Vagina (tissue), 2 donors: ENCODE measurements around the gene TES. TPM values are rescaled to one million over a fixed set of nuclear protein-coding genes. Genes with fewer than 3 reads are reported as not detected.

Source experiments
- DNase-seq, 2 donors: peaks; one replicate each; pipeline ENCODE4 v3.0.0-alpha.2; 2017; ENCODE audit errors: extremely low spot score in 2 of 2
- H3K27ac ChIP-seq: fragments of 200-600 bp; sonication (generic); one replicate; pipeline ENCODE4 v1.5.1; 2019
- H3K27me3 ChIP-seq: fragments of 200-600 bp; sonication (generic); one replicate; pipeline ENCODE4 v1.5.1; 2019
- H3K36me3 ChIP-seq, 2 donors: fragments of 200-600 bp; sonication (generic); one replicate each; pipeline ENCODE4 v1.5.1; 2017 to 2019
- H3K4me1 ChIP-seq: fragments of 200-600 bp; sonication (generic); one replicate; pipeline ENCODE4 v1.5.1; 2019
- H3K4me3 ChIP-seq, 2 donors: fragments of 200-600 bp; sonication (generic); 1 replicate in 1 of 2; 2 replicates in 1 of 2; pipeline ENCODE4 v1.5.1; 2016 to 2019
- H3K9me3 ChIP-seq: fragments of 200-600 bp; sonication (generic); one replicate; pipeline ENCODE4 v1.5.1; 2019
- POLR2A ChIP-seq, 2 donors: fragments of 450-650 bp; IDR thresholded peaks; one replicate each; pipeline ENCODE4 v1.6.1; 2017; ENCODE audit warnings: antibody characterized with exemption in 2 of 2, mild to moderate bottlenecking in 2 of 2, moderate library complexity in 2 of 2
- POLR2AphosphoS5 ChIP-seq, 2 donors: sonication (generic); formaldehyde crosslinking; IDR thresholded peaks; one replicate each; pipeline ENCODE4 v1.9.0; 2017; ENCODE audit warnings: antibody characterized with exemption in 2 of 2, mild to moderate bottlenecking in 2 of 2, low read depth in 1 of 2; ENCODE audit not compliant: insufficient read depth in 1 of 2
- intact Hi-C: fragments of 100-400 bp; cut with DNase I; formaldehyde crosslinking; loops from one replicate; pipeline ENCODE4 v1.15.1; 2023
- total RNA-seq: library from RNA; depleted of rRNA; stranded (reverse); fragments of >200 nt; gene quantifications from one replicate; pipeline ENCODE4 v1.2.3, GENCODE V29; 2016
- TF ChIP-seq, protein P1 (sequence below), 3 experiments: fragments of 450-650 bp in 2 of 3; fragments of 200-600 bp in 1 of 3; sonication (generic) in 1 of 3; IDR thresholded peaks; one replicate each; pipeline ENCODE4 v1.5.1; 2017 to 2019; ENCODE audit warnings: antibody characterized with exemption in 3 of 3, mild to moderate bottlenecking in 2 of 3, moderate library complexity in 2 of 3

TES gene
- total RNA-seq, 1 donor from 2014 or later = 87.7 TPM

DNA sequence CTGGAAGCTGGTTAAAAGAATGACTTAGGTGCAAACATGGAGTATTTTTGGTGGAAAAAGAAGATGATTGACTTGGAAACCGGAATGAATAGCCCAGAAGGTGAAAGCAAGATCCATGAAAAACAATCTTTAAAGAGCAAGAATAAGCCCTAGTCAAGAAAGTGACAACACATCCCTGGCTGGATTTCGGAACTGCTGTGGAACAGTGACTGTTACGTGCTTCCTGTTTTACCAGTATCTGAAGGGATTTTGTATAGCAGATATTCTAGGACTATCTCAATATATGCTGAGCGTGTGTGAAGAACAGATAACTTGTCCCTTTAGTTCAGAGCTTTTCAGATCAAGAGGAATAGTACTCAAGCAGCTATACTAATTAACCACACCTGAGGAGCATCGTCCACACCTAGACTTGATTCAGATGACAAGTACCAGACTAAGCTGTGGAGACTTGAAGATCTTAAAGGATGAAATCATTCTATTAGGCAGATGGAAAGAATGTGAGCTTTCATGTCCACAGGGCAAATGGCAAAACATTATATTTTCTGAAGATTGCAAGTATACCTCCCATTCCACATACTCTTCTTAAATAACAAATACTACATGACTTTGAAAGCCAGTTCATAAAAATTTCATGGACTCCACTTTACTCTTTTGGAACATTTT is 11.5 kb upstream of the TES start:
- Histone ChIP-seq H3K36me3 (no peaks in the 10 kb centered on the region), H3K27me3 (no peaks in the 10 kb centered on the region), H3K4me1 (no peaks in the 10 kb centered on the region), H3K9me3 (no peaks in the 10 kb centered on the region), H3K27ac (no peak overlapping the region), H3K4me3 (no peak overlapping the region)
- intact Hi-C loops = no loop called here
- DNase-seq = no peak
- TF ChIP-seq, protein P1, sequence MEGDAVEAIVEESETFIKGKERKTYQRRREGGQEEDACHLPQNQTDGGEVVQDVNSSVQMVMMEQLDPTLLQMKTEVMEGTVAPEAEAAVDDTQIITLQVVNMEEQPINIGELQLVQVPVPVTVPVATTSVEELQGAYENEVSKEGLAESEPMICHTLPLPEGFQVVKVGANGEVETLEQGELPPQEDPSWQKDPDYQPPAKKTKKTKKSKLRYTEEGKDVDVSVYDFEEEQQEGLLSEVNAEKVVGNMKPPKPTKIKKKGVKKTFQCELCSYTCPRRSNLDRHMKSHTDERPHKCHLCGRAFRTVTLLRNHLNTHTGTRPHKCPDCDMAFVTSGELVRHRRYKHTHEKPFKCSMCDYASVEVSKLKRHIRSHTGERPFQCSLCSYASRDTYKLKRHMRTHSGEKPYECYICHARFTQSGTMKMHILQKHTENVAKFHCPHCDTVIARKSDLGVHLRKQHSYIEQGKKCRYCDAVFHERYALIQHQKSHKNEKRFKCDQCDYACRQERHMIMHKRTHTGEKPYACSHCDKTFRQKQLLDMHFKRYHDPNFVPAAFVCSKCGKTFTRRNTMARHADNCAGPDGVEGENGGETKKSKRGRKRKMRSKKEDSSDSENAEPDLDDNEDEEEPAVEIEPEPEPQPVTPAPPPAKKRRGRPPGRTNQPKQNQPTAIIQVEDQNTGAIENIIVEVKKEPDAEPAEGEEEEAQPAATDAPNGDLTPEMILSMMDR (IDR thresholded peaks at IDR 0.05) = no peak
- TF ChIP-seq POLR2A (IDR thresholded peaks at IDR 0.05) = no peak
- TF ChIP-seq POLR2AphosphoS5 (IDR thresholded peaks at IDR 0.05; ENCODE audit: insufficient read depth in 1 of 2, low read depth in 1 of 2) = no peak

DNA sequence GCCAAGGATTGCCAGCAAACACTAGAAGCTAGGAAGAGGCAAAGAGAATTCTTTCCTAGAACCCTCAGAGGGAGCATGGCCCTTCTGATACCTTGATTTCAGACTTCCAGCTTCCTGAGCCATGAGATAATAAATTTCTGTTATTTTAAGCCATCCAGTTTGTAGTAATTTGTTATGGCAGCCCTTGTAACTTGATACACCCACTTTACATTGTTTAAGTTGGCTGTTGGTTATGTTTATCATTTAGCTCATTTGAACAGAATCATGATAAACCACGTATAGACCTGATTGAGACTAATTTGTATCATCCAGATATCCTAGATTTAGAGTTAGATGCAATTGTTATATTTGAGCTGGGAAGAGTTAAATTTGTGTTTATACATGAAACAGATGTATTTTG is 9.4 kb upstream of the TES start:
- H3K36me3 ChIP-seq = no peaks in the 10 kb centered on the region
- no peak overlapping the region for H3K27ac ChIP-seq
- intact Hi-C loops = no loop called here
- H3K9me3 ChIP-seq = no peaks in the 10 kb centered on the region
- DNase-seq = no peak
- no peaks in the 10 kb centered on the region for H3K4me1 ChIP-seq
- H3K4me3 ChIP-seq = no peak overlapping the region
- no peak for TF ChIP-seq POLR2A (IDR thresholded peaks at IDR 0.05)
- no peak for TF ChIP-seq POLR2AphosphoS5 (IDR thresholded peaks at IDR 0.05; ENCODE audit: insufficient read depth in 1 of 2, low read depth in 1 of 2)
- TF ChIP-seq, protein P1 (IDR thresholded peaks at IDR 0.05) = no peak
- no peaks in the 10 kb centered on the region for H3K27me3 ChIP-seq

DNA sequence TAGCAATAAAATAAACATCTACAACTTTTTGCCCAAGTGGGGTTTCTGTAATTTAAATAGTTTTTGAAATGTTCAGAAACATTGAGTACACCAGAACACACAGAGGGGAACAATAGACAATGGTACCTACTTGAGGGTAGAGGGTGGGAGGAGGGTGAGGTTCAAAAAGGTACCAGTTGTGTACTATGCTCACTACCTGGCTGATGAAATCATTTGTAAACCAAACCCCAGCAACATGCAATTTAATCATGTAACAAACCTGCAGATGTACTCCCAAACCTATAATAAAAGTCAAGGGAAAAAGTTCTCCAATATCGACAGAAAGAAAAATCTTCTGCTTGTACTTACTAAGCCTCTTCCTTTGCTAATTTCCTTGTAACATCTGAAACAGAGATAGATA is 4.2 kb upstream of the TES start:
- Histone ChIP-seq H3K4me3 (no peak overlapping the region), H3K4me1 (no peaks in the 10 kb centered on the region), H3K27ac (no peak overlapping the region), H3K9me3 (no peaks in the 10 kb centered on the region), H3K27me3 (no peaks in the 10 kb centered on the region), H3K36me3 (no peaks in the 10 kb centered on the region)
- TF ChIP-seq, protein P1 (IDR thresholded peaks at IDR 0.05) = no peak
- TF ChIP-seq POLR2A (IDR thresholded peaks at IDR 0.05) (no peak), POLR2AphosphoS5 (IDR thresholded peaks at IDR 0.05; ENCODE audit: insufficient read depth in 1 of 2, low read depth in 1 of 2) (no peak)
- intact Hi-C loops = no loop called here
- DNase-seq = no peak

DNA sequence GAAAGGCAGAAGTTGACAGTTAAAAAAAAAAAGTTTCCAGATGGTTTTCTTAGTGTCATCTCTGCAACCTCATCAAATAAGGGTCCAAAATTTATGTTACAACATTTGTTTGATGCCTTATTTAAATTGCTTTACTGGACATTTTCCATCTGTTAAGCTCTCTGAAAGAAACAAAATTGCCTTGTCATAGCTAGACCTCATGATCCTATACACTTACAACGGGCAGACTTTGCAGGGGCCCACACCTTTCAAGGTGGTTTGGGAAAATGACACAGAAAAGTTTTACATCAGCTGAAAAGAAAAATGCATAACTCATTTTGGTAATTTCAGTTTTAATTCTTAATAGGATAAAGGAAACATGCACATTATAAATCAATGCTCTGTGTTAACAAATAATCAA is 1.4 kb upstream of the TES start:
- no peaks in the 10 kb centered on the region for H3K27me3 ChIP-seq
- H3K4me1 ChIP-seq = peaks cover 23% of the 10 kb centered on the region
- DNase-seq = no peak
- H3K36me3 ChIP-seq = no peaks in the 10 kb centered on the region
- H3K4me3 ChIP-seq = no peak overlapping the region
- intact Hi-C loops = no loop called here
- TF ChIP-seq POLR2A (IDR thresholded peaks at IDR 0.05) (no peak), POLR2AphosphoS5 (IDR thresholded peaks at IDR 0.05; ENCODE audit: insufficient read depth in 1 of 2, low read depth in 1 of 2) (no peak)
- TF ChIP-seq, protein P1 (IDR thresholded peaks at IDR 0.05) = no peak
- H3K27ac ChIP-seq = no peak overlapping the region
- no peaks in the 10 kb centered on the region for H3K9me3 ChIP-seq

DNA sequence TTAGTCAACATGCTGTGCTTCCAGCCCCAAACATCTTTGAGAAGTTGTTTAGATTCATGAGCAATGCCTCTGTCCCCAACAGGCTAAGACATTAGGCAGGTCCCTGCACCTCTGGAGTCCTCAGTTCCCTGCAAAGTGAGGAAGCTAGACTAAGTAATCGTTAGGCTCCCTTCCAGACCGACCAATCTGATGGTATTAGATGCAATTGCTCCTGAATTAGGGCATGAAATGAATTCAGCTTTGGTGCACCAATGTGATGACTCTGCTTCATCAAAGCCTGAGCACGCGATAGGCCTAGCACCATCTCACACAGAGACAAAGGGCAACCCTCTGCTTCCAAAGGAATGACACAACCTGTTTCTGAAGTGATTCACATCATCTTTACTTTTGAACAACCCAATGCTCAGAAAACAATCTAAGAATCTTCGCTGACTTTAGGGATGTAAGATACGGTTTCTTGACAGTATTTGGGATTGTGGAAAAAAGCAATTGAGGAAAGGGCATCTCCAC is 723 bp upstream of the TES start:
- no peak for DNase-seq
- Histone ChIP-seq H3K27me3 (no peaks in the 10 kb centered on the region), H3K36me3 (no peaks in the 10 kb centered on the region), H3K4me3 (peak overlapping the region in 1 of 2 donors; percentile 85), H3K4me1 (peaks cover 30% of the 10 kb centered on the region), H3K9me3 (no peaks in the 10 kb centered on the region), H3K27ac (no peak overlapping the region)
- intact Hi-C loops = no loop called here
- TF ChIP-seq, protein P1 (IDR thresholded peaks at IDR 0.05) = no peak
- no peak for TF ChIP-seq POLR2AphosphoS5 (IDR thresholded peaks at IDR 0.05; ENCODE audit: insufficient read depth in 1 of 2, low read depth in 1 of 2)
- TF ChIP-seq POLR2A (IDR thresholded peaks at IDR 0.05) = no peak
